Globus pallidus (tissue), 1 donor: ENCODE data around the gene UCHL1.
A peak's percentile ranks its signal among the peaks of the same experiment; 100 is the strongest.
"Not testable (repeated sequence)": the region's sequence is repeated elsewhere in the genome, so short reads cannot be mapped to it uniquely, and the experiment has no call there.

Experiments
- DNase-seq: peaks from one replicate; pipeline ENCODE4 v3.0.0-alpha.2; 2015; ENCODE audit warnings: low spot score

UCHL1 gene

DNA sequence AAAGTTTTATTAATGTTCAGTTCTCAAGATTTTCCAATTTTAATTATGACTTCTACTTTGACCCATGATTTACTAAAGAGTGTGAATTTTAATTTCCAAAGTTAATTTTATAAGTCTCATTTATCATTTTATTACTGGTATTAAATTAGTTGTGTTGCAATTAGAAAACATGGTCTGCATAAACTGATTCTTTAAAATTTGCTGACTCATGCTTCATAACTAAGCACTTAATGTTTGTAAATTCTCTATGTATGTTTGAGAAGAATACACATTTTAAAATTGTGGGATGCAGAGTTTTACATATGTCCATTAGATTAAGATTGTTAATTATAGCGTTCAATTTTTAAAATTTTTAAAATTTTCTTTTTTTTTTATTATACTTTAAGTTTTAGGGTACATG lies 20.2 kb upstream of the UCHL1 start:
- DNase-seq = no peak

GRCh38 chr4:41241919-41242318 lies 14.8 kb upstream of the UCHL1 start:
- no peak for DNase-seq

- no peak for DNase-seq
Observed at GRCh38 chr4:41245983-41246382, 10.7 kb upstream of the UCHL1 start.

DNA sequence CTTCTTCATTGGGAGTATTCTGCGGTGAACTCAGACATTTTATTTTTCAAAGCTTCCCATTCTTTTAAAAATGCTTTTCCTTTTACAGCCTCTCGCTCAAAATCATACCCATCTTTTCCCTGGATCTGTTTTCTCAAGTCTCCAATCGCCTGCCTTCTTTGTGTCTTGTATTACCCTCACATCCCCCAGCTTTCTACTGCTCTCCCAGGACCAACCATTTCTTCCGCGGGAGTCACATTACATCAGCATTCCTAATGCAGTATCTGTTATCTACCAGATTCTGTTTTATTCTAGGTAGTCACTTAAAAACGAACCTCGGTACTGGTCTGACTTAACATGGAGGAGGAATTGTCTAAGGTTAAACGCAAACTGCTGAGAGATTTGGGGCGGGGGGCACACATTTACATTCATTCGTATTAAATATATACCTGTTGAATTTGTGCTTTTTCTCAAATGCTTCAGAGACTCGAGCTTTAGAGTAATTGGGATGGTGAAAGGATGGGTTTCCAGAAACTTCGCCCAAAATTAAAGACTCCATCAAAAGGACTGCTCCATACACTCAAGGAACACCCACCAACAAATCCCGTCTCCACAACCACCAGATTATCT lies 493 bp upstream of the UCHL1 start:
- peak; percentile 19 for DNase-seq

DNA sequence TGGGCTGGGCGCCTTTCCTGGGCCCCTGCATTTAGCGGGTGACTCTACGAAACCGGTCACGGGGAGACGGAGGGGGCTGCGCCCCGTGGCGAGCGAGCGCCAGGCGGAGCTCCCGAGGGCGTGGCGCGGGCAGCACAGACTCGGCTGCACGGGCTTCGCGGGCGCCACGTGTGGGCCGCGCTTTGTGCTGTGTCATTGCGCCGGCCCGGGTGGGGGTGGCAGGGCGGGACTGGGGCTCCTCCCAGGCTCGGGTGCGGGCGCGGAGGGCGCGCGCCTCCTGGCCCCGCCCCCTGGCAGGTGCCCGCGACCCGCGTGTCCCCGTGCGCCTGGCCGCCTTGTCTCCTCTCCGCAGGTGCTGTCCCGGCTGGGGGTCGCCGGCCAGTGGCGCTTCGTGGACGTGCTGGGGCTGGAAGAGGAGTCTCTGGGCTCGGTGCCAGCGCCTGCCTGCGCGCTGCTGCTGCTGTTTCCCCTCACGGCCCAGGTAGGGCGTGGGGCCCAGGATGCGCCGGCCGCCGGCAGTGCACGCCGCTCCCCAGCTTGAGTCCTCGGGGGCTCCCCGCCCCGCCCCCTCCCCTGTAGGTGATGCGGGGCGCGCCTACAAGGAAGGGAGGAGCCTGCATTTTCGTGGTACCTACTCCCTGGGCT lies 651 bp downstream of the UCHL1 start:
- DNase-seq = peak; percentile 33

DNA sequence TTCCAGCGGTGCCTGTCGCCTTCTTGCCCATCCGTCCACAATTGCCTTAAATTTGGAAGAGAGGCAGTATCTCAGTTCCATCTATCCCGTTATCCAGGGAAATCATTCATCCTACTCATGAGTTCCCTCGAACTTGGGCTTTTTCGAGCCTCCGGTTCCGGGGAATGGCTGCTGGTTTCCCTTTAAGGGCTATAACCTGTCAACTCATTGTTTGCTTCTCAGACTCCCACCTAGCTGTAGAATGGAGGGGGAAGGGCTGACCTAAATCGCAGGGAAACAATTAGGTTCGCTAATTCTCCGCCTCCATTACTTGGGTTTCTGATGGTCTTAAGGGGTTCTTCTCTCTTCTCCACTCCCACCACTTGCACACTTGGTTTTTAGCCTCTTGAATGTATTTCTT lies 1.2 kb downstream of the UCHL1 start:
- DNase-seq = peak; percentile 13

DNA sequence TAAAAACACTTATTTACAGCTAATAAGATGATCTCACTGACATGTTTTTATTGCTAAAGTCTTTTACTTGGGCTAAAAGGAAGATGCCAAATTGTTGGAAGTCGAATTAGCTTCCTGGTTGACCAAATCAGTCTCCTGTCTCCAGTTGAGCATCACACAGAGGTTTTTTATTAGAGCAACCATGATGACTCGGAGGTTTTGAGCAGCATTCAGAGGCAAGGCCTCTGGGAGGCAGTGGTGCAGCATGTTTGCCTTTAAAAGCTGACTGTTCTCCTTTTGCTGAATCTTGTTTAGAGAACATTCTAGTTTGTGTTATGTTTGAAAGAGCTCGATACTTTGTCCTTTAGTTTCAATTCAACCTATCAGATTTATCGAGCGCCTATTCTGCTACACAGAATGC lies 2.1 kb downstream of the UCHL1 start:
- peak; percentile 85 for DNase-seq

DNA sequence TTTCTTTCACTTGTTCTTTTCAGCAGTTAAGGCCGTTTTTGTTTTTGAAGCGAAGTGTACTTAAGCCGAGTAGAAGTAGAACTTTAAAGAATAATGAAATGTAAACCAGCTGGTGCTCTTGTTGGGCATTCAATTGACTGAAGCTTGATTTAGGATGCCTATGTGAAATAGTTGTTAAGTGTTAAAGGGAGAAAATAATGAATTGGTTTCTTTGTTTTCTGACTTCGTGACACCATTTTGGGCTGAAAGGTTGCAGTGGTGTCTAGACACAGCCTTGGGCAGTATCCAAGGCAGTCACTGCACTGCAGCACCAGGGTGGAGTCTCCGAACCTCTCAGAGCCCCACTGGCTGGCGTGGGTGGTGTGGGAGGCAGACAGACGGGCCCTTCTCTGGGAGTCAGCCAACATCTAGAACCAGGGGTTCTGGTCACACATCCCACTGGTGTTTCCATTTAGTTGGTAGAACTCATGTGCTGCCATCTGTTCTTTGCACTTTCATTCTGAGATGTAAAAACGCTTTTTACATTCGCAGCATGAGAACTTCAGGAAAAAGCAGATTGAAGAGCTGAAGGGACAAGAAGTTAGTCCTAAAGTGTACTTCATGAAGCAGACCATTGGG lies 3.5 kb downstream of the UCHL1 start:
- no peak for DNase-seq

DNA sequence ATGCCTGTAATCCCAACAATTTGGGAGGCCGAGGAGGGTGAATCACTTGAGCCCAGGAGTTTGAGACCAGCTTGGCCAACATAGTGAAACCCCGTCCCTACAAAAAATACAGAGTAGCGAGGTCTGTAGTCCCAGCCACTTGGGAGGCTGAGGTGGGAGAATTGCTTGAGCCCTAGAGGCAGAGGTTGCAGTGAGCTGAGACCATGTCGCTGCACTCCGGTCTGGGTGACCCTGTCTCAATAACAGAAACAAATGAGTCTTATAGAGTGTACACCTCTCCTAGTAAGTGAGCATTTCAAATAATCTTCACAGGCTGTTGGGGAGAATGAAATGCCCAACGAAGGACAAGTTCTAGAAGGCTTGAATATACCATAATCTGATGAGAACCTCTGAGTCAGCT lies 5.5 kb downstream of the UCHL1 start:
- no peak for DNase-seq

- DNase-seq = no peak
Observed at GRCh38 chr4:41264212-41264611, 7.5 kb downstream of the UCHL1 start.

DNA sequence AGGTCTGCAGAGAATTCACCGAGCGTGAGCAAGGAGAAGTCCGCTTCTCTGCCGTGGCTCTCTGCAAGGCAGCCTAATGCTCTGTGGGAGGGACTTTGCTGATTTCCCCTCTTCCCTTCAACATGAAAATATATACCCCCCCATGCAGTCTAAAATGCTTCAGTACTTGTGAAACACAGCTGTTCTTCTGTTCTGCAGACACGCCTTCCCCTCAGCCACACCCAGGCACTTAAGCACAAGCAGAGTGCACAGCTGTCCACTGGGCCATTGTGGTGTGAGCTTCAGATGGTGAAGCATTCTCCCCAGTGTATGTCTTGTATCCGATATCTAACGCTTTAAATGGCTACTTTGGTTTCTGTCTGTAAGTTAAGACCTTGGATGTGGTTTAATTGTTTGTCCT lies 11.3 kb downstream of the UCHL1 start:
- DNase-seq = no peak

GRCh38 chr4:41268721-41269517 lies 12.2 kb downstream of the UCHL1 start:
- DNase-seq = no peak

DNA sequence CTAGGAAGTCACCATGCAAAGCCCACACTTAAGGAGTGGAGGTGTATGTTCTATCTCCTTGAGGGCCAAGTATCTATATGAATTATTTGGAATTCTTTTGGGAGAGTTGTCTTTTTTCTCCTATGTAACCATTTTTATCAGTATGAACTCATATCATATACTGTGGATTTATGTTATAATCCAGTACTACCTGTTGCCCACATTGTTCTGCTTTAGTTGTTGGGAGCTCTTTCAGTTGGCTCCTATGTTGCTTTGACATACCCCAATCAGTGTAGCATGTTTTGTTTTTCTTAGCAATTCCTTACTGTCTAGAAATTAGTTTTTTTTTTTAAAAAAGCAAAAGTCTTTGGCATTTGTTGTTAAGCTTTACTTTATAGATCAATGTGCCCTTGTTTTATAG lies 13.0 kb downstream of the UCHL1 start:
- no peak for DNase-seq

DNA sequence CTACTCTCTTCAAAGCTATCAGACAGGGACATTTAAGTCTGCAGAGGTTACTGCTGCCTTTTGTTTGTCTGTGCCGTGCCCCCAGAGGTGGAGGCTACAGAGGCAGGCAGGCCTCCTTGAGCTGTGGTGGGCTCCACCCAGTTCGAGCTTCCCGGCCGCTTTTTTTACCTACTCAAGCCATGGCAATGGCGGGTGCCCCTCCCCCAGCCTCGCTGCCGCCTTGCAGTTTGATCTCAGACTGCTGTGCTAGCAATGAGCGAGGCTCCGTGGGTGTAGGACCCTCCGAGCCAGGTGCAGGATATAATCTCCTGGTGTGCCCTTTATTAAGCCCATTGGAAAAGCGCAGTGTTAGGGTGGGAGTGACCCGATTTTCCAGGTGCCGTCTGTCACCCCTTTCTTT lies 19.2 kb downstream of the UCHL1 start:
- not testable (repeated sequence) for DNase-seq

- DNase-seq = no peak
Observed at GRCh38 chr4:41280010-41280409, 23.3 kb downstream of the UCHL1 start.

DNA sequence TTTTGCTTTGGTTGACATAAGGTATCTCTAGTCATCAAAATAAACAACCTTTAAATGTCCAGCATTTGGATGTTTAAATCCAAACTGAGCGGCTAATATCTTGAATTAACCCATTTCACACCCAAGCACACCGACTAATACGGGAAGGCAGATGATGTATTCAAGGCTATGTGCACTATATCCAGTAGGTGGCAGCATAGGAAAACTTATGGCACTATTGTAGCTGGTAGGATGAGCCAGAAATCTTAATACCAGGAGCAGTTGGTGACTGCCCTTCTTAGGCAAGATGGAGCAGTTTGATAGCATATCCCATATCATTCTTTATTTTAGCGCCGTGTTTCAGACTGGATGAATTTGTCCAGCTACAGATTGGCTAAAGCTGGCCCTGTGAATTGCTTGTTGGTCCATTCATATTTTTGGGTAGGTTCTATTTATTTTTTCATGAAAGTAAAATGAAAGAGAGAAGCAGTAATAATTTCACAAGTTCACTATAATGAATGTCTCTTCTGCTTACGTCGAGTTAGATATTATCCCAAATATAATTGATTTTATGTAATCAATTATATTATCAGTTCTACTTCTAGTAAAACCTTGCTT lies 24.4 kb downstream of the UCHL1 start:
- peak; percentile 81 for DNase-seq

- DNase-seq = no peak
Observed at GRCh38 chr4:41282366-41282765, 25.6 kb downstream of the UCHL1 start.

GRCh38 chr4:41285202-41285863 lies 28.6 kb downstream of the UCHL1 start:
- no peak for DNase-seq

GRCh38 chr4:41285864-41286235 lies 29.1 kb downstream of the UCHL1 start:
- no peak for DNase-seq

- DNase-seq = no peak
Observed at GRCh38 chr4:41287005-41287404, 30.3 kb downstream of the UCHL1 start.

DNA sequence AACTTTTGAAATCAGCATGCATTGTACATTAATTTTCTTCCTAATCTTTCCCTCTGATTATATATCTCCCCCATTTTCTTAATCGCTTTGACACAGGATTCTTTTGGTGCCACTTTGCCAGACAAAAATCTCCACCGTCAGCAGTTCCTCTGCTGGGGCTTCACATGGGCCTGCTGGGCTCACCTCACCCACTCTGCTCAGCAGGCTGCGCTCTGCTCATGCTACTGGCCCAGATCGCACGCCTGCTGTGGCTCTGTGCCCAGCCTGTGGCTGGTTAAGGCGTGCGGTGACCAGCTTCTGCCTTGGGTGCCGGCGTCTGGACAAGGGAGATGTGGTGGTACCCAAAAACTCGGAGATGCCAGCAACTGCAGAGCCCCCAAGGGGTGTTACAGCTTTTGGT lies 31.1 kb downstream of the UCHL1 start:
- no peak for DNase-seq

- DNase-seq = no peak
Observed at GRCh38 chr4:41288254-41288653, 31.5 kb downstream of the UCHL1 start.
